Nephron progenitor cell (in vitro differentiated cells): Measurements from ENCODE around the gene TRPV2.
"Not testable (repeated sequence)": the region's sequence is repeated elsewhere in the genome, so short reads cannot be mapped to it uniquely, and the experiment has no call there.

Source experiments
- DNase-seq: peaks from one replicate; pipeline ENCODE4 v3.0.0; 2021
- H3K27ac Mint-ChIP-seq: 2 replicates; pipeline ENCODE4 v1.8.0; 2021; ENCODE audit warnings: mild to moderate bottlenecking, moderate library complexity, mixed read lengths
- H3K27me3 Mint-ChIP-seq: 2 replicates; pipeline ENCODE4 v1.8.0; 2021; ENCODE audit warnings: mild to moderate bottlenecking, low read depth, mixed read lengths; ENCODE audit not compliant: poor library complexity
- H3K36me3 Mint-ChIP-seq: 2 replicates; pipeline ENCODE4 v1.8.0; 2021; ENCODE audit warnings: low read depth, mixed read lengths
- H3K4me1 Mint-ChIP-seq: 2 replicates; pipeline ENCODE4 v1.8.0; 2021; ENCODE audit warnings: mixed read lengths
- H3K4me3 Mint-ChIP-seq: 2 replicates; pipeline ENCODE4 v1.8.0; 2021; ENCODE audit warnings: mild to moderate bottlenecking, moderate library complexity, mixed read lengths
- H3K9me3 Mint-ChIP-seq: 2 replicates; pipeline ENCODE4 v1.8.0; 2021; ENCODE audit warnings: mild to moderate bottlenecking, moderate library complexity, mixed read lengths
- CTCF ChIP-seq: fragments of 200-600 bp; sonication (generic); IDR thresholded peaks from 2 replicates; pipeline ENCODE4 v1.5.0; 2021; ENCODE audit warnings: antibody characterized with exemption

The TRPV2 gene

GRCh38 chr17:16448490-16448889, 33.1 kb downstream of the TRPV2 start:
- Mint-ChIP-seq H3K27ac (no peak overlapping the region), H3K9me3 (no peaks in the 10 kb centered on the region), H3K4me1 (peaks cover 18% of the 10 kb centered on the region), H3K27me3 (peaks cover 3% of the 10 kb centered on the region), H3K4me3 (no peak overlapping the region), H3K36me3 (peaks cover 41% of the 10 kb centered on the region)
- no peak for DNase-seq
- TF ChIP-seq CTCF: no peak

- Mint-ChIP-seq H3K9me3 (no peaks in the 10 kb centered on the region), H3K4me1 (peaks cover 18% of the 10 kb centered on the region), H3K27ac (peak overlapping the region; percentile 51), H3K36me3 (peaks cover 45% of the 10 kb centered on the region), H3K4me3 (no peak overlapping the region), H3K27me3 (peaks cover 3% of the 10 kb centered on the region)
- DNase-seq: no peak
- no peak for TF ChIP-seq CTCF
Measured at GRCh38 chr17:16449121-16449570, 33.8 kb downstream of the TRPV2 start.

GRCh38 chr17:16450028-16450427, 34.7 kb downstream of the TRPV2 start:
- peaks cover 3% of the 10 kb centered on the region for H3K27me3 Mint-ChIP-seq
- DNase-seq: no peak
- H3K27ac Mint-ChIP-seq: peak overlapping the region; percentile 85
- no peak for TF ChIP-seq CTCF
- peaks cover 14% of the 10 kb centered on the region for H3K4me1 Mint-ChIP-seq
- no peaks in the 10 kb centered on the region for H3K9me3 Mint-ChIP-seq
- H3K36me3 Mint-ChIP-seq: peaks cover 45% of the 10 kb centered on the region
- H3K4me3 Mint-ChIP-seq: no peak overlapping the region

- peaks cover 25% of the 10 kb centered on the region for H3K4me1 Mint-ChIP-seq
- not testable (repeated sequence) for H3K4me3 Mint-ChIP-seq
Measured at GRCh38 chr17:16452268-16452667, 36.9 kb downstream of the TRPV2 start.

GRCh38 chr17:16453493-16453851, 38.1 kb downstream of the TRPV2 start:
- no peak for DNase-seq
- peaks cover 25% of the 10 kb centered on the region for H3K4me1 Mint-ChIP-seq
- H3K27ac Mint-ChIP-seq: peak overlapping the region; percentile 79
- no peak overlapping the region for H3K4me3 Mint-ChIP-seq
- peaks cover 3% of the 10 kb centered on the region for H3K27me3 Mint-ChIP-seq
- TF ChIP-seq CTCF: no peak
- no peaks in the 10 kb centered on the region for H3K9me3 Mint-ChIP-seq
- peaks cover 50% of the 10 kb centered on the region for H3K36me3 Mint-ChIP-seq

More at GRCh38 chr17:16452268-16452667, 36.9 kb downstream of the TRPV2 start:
- not testable (repeated sequence) for H3K9me3 Mint-ChIP-seq, H3K27me3 Mint-ChIP-seq, DNase-seq
- H3K27ac Mint-ChIP-seq: peak overlapping the region; percentile 42
- H3K36me3 Mint-ChIP-seq: peaks cover 47% of the 10 kb centered on the region

GRCh38 chr17:16455997-16456741, 40.8 kb downstream of the TRPV2 start:
- Mint-ChIP-seq H3K4me1 (peaks cover 44% of the 10 kb centered on the region), H3K4me3 (no peak overlapping the region), H3K27ac (peak overlapping the region; percentile 87), H3K27me3 (no peaks in the 10 kb centered on the region), H3K36me3 (peaks cover 40% of the 10 kb centered on the region), H3K9me3 (no peaks in the 10 kb centered on the region)
- DNase-seq: no peak
- no peak for TF ChIP-seq CTCF
